Stimulated activated naive CD8-positive, alpha-beta T cell treated with anti-CD3 and anti-CD28 coated beads, Interleukin-15, amount 100 ng/mL, for 72 hours (primary cell): ENCODE results near the gene SSNA1.

ENCODE experiments used
- ATAC-seq: fragments of 150-1000 bp; cut with Tn5 transposase; 2 replicates; pipeline ENCODE4 v1.10.0; 2021; ENCODE audit warnings: mild to moderate bottlenecking, moderate library complexity
- DNase-seq, 2 donors: peaks; one replicate each; pipeline ENCODE4 v3.0.0; 2021 to 2022
- H3K27ac Mint-ChIP-seq, 2 donors: one replicate each; pipeline ENCODE4 v1.8.0; 2022; ENCODE audit warnings: mild to moderate bottlenecking in 2 of 2, mixed read lengths in 2 of 2, moderate library complexity in 2 of 2
- H3K27me3 Mint-ChIP-seq: one replicate; pipeline ENCODE4 v1.8.0; 2022; ENCODE audit warnings: mixed read lengths
- H3K4me1 Mint-ChIP-seq: one replicate; pipeline ENCODE4 v1.8.0; 2022; ENCODE audit warnings: mild to moderate bottlenecking, mixed read lengths
- H3K4me3 Mint-ChIP-seq, 2 donors: one replicate each; pipeline ENCODE4 v1.8.0; 2022; ENCODE audit warnings: mild to moderate bottlenecking in 2 of 2, mixed read lengths in 2 of 2, moderate library complexity in 1 of 2
- H3K9me3 Mint-ChIP-seq, 2 donors: one replicate each; pipeline ENCODE4 v1.8.0; 2022; ENCODE audit warnings: mixed read lengths in 2 of 2

SSNA1 gene

GRCh38 chr9:137223078-137223970, 34.8 kb downstream of the SSNA1 start:
- ATAC-seq (peak; percentile 83), DNase-seq (peak; percentile 98 to 99)
- peak overlapping the region; percentile 95 for H3K4me3 Mint-ChIP-seq
- peaks cover 8% of the 10 kb centered on the region for H3K27me3 Mint-ChIP-seq
- peaks cover 30% of the 10 kb centered on the region for H3K4me1 Mint-ChIP-seq
- H3K9me3 Mint-ChIP-seq = no peaks in the 10 kb centered on the region
- peak overlapping the region; percentile 25 to 90 for H3K27ac Mint-ChIP-seq

GRCh38 chr9:137224830-137225694, 36.6 kb downstream of the SSNA1 start, which contains the start of gene CYSRT1:
Gene CYSRT1, plus strand, starts transcription at chr9:137225174. Its CDS starts 448 bp downstream, at chr9:137225622.
- Mint-ChIP-seq H3K27ac (peak within 1 kb of the TSS; percentile 7 to 90), H3K27me3 (peaks cover 21% of the 10 kb centered on the region), H3K9me3 (no peaks in the 10 kb centered on the region), H3K4me1 (peaks cover 30% of the 10 kb centered on the region), H3K4me3 (peak within 1 kb of the TSS; percentile 71 to 95)
- no peak for DNase-seq
- ATAC-seq = no peak

GRCh38 chr9:137225699-137226331, 37.3 kb downstream of the SSNA1 start:
- Mint-ChIP-seq H3K27ac (no peak overlapping the region), H3K27me3 (peaks cover 21% of the 10 kb centered on the region), H3K4me1 (peaks cover 30% of the 10 kb centered on the region), H3K9me3 (no peaks in the 10 kb centered on the region), H3K4me3 (no peak overlapping the region)
- DNase-seq (no peak), ATAC-seq (no peak)

- ATAC-seq = no peak
- peaks cover 28% of the 10 kb centered on the region for H3K27me3 Mint-ChIP-seq
- H3K9me3 Mint-ChIP-seq = no peaks in the 10 kb centered on the region
- H3K27ac Mint-ChIP-seq = no peak overlapping the region
- H3K4me1 Mint-ChIP-seq = peaks cover 30% of the 10 kb centered on the region
- DNase-seq = no peak
- no peak overlapping the region for H3K4me3 Mint-ChIP-seq
These were observed 38.0 kb downstream of the SSNA1 start for GRCh38 chr9:137226338-137227053.

GRCh38 chr9:137227054-137227852, 38.8 kb downstream of the SSNA1 start, which contains the start of gene RNF224:
Gene RNF224, plus strand, starts transcription at chr9:137227502. Its CDS starts 834 bp downstream, at chr9:137228336.
- Mint-ChIP-seq H3K9me3 (no peaks in the 10 kb centered on the region), H3K27me3 (peaks cover 35% of the 10 kb centered on the region), H3K27ac (peak within 1 kb of the TSS in 1 of 2 donors; percentile 57), H3K4me1 (peaks cover 30% of the 10 kb centered on the region), H3K4me3 (no peak within 1 kb of the TSS)
- ATAC-seq (peak; percentile 65), DNase-seq (peak; percentile 86)

- Mint-ChIP-seq H3K27ac (peak overlapping the region in 1 of 2 donors; percentile 57), H3K9me3 (no peaks in the 10 kb centered on the region), H3K27me3 (peaks cover 38% of the 10 kb centered on the region), H3K4me3 (no peak overlapping the region), H3K4me1 (peaks cover 26% of the 10 kb centered on the region)
- DNase-seq = no peak
- no peak for ATAC-seq
These were observed 39.5 kb downstream of the SSNA1 start for GRCh38 chr9:137227853-137228505.

- Mint-ChIP-seq H3K27ac (no peak overlapping the region), H3K4me3 (no peak overlapping the region), H3K9me3 (no peaks in the 10 kb centered on the region), H3K27me3 (peaks cover 38% of the 10 kb centered on the region), H3K4me1 (peaks cover 24% of the 10 kb centered on the region)
- ATAC-seq (no peak), DNase-seq (no peak)
These were observed 40.1 kb downstream of the SSNA1 start for GRCh38 chr9:137228506-137228967.

- ATAC-seq = no peak
- Mint-ChIP-seq H3K27ac (no peak overlapping the region), H3K4me1 (peaks cover 19% of the 10 kb centered on the region), H3K9me3 (no peaks in the 10 kb centered on the region), H3K4me3 (no peak overlapping the region), H3K27me3 (peaks cover 41% of the 10 kb centered on the region)
- DNase-seq = no peak
These were observed 40.8 kb downstream of the SSNA1 start for GRCh38 chr9:137228968-137229896.

GRCh38 chr9:137229903-137230704, 41.6 kb downstream of the SSNA1 start:
- Mint-ChIP-seq H3K4me1 (peaks cover 17% of the 10 kb centered on the region), H3K27me3 (peaks cover 49% of the 10 kb centered on the region), H3K4me3 (no peak overlapping the region), H3K9me3 (no peaks in the 10 kb centered on the region), H3K27ac (no peak overlapping the region)
- ATAC-seq (no peak), DNase-seq (no peak)

- Mint-ChIP-seq H3K4me3 (no peak within 1 kb of the TSS), H3K4me1 (peaks cover 16% of the 10 kb centered on the region), H3K9me3 (no peaks in the 10 kb centered on the region), H3K27ac (no peak within 1 kb of the TSS), H3K27me3 (peaks cover 55% of the 10 kb centered on the region)
- no peak for DNase-seq
- no peak for ATAC-seq
These were observed 42.4 kb downstream of the SSNA1 start, which contains the start of gene SLC34A3 for GRCh38 chr9:137230705-137231371. Gene SLC34A3, plus strand, starts transcription at chr9:137230901. Its CDS starts 802 bp downstream, at chr9:137231703.

- H3K27me3 Mint-ChIP-seq = peaks cover 55% of the 10 kb centered on the region
- no peak for ATAC-seq
- DNase-seq = no peak
- peak overlapping the region in 1 of 2 donors; percentile 59 for H3K27ac Mint-ChIP-seq
- peaks cover 21% of the 10 kb centered on the region for H3K4me1 Mint-ChIP-seq
- no peak overlapping the region for H3K4me3 Mint-ChIP-seq
- no peaks in the 10 kb centered on the region for H3K9me3 Mint-ChIP-seq
These were observed 43.0 kb downstream of the SSNA1 start for GRCh38 chr9:137231372-137232039.
